Activated CD4-positive, alpha-beta T cell treated with anti-CD3 and anti-CD28 coated beads for 24 hours (primary cell): Measurements from ENCODE around the gene UGP2.
"Not testable (repeated sequence)": the region's sequence is repeated elsewhere in the genome, so short reads cannot be mapped to it uniquely, and the experiment has no call there.

Experiments
- DNase-seq, 2 donors: peaks; one replicate each; pipeline ENCODE4 v3.0.0-alpha.2; 2020; ENCODE audit warnings: low read depth in 2 of 2

The UGP2 gene

GRCh38 chr2:63841254-63842022 lies at the start of gene UGP2:
Gene UGP2, plus strand, starts transcription at chr2:63841896. Its CDS starts 290 bp downstream, at chr2:63842186.
- peak; percentile 56 to 76 for DNase-seq

- no peak for DNase-seq
Observed at GRCh38 chr2:63792530-63792929, 49.2 kb upstream of the UGP2 start.

- DNase-seq, result no peak
Observed at GRCh38 chr2:63796366-63796765, 45.3 kb upstream of the UGP2 start.

DNA sequence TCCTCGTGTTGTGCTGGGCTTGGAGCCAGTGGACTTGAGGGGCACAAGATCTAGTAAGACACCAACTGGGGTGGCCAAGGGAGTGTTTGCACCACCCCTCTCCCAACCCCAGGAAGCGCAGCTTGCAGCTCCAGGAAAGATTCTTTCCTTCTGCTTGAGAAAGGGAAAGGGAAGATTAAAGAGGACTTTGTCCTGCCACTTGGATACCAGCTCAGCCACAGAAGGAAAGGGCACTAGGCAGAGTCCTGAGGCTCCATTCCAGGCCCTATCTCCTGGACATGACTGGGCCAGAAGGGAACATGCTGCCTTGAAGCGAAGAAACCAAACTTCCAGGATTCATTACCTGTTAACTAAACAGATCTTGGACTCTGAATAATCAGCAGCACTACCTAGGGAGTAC lies 44.9 kb upstream of the UGP2 start:
- DNase-seq, result no peak

GRCh38 chr2:63801455-63801854 lies 40.2 kb upstream of the UGP2 start:
- no peak for DNase-seq

DNA sequence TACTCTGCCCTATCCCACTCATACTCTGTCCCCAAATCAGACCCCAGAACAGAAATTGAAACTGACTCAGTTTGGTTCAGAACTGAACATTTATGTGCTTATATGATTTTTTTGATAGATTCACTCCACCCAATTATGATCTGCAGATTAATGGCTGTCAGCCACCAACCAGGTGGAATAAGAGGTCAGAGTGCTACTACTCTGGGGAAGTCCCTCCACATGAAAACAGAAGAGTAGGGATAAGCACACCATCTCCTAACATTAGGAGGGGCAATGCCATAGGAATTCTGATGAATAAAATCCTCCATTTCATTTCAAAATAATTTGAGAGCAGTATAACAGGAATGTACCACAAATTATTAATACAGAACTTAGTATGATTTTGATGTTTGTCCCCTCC lies 36.3 kb upstream of the UGP2 start:
- DNase-seq, result no peak

DNA sequence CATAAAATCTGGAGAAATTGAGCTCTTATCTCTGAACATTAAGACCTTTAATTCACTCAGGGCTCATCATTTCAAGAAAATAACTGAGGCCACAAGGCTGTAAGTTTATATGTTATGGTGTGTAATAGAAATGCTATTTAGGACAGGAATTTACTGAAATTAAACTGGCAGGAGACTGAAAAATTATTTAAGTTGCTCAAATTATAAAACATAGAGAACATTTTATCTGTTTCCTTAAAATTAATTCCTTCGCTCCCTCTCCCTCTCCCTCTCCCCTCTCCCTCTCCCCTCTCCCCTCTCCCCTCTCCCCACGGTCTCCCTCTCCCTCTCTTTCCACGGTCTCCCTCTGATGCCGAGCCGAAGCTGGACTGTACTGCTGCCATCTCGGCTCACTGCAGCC lies 33.7 kb upstream of the UGP2 start:
- DNase-seq, result not testable (repeated sequence)

DNA sequence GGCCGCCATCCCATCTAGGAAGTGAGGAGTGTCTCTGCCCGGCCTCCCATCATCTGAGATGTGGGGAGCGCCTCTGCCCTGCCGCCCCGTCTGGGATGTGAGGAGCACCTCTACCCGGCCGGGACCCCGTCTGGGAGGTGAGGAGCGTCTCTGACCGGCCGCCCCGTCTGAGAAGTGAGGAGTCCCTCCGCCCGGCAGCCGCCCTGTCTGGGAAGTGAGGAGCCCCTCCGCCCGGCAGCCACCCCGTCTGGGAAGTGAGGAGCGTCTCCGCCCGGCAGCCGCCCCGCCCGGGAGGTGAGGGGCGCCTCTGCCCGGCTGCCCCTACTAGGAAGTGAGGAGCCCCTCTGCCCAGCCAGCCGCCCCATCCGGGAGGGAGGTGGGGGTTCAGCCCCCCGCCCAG lies 32.8 kb upstream of the UGP2 start:
- not testable (repeated sequence) for DNase-seq

DNA sequence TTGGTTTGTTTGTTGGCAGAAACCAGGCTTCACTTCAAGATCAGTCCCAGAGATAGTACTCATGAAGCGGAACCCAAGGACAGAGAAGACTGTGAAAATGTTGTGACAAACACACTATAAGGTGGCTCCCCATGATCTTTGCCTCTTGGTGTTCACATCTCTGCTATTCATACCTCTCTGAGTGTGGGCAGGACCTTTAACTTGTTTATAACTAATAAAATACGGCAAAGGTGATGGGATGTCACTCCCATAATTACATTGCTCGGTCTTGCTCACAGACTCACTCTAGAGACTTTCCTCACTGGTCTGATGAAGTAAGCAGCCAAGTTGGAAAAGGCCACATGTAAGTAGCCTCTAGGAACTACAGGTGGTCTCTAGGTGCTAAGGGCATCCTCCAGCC lies 30.6 kb upstream of the UGP2 start:
- DNase-seq, result no peak

- not testable (repeated sequence) for DNase-seq
Observed at GRCh38 chr2:63811870-63812269, 29.8 kb upstream of the UGP2 start.

GRCh38 chr2:63814114-63814513 lies 27.6 kb upstream of the UGP2 start:
- no peak for DNase-seq

DNA sequence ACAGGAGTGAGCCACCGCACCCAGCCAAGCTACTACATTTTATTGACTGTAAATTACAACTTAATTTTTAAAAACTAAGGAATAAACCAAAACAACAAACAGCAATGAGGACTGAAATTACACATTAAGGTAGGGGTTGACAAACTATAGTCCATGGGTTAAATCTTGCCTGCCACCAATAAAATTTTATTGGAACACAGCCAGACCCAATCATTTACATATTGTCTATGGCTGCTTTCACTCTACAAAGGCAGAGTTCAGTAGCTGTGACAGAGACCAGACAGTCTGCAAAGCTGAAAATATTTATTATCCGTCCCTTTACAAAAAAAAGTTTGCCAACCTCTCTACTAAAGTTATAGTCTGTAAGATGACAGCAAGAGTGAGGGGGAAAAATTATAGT lies 24.3 kb upstream of the UGP2 start:
- DNase-seq, result no peak

DNA sequence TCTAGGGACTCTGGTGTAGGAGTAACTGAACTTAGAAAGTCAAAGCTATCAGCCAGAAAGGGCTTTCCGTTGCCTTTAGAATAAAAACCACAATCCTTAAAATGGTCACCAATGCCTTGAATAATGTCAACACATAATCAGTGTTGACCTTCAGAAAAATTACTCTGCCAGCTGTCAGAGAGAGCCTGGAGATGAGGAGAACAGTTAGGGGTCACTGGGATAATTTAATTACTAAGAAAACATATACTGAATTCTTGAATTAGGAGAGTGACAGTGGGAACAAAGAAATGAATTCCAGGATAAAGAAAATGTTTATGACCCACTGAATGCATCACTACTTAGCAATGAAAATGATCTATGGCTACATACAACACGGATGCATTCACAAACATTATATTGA lies 23.4 kb upstream of the UGP2 start:
- no peak for DNase-seq

GRCh38 chr2:63819256-63819655 lies 22.4 kb upstream of the UGP2 start:
- no peak for DNase-seq

DNA sequence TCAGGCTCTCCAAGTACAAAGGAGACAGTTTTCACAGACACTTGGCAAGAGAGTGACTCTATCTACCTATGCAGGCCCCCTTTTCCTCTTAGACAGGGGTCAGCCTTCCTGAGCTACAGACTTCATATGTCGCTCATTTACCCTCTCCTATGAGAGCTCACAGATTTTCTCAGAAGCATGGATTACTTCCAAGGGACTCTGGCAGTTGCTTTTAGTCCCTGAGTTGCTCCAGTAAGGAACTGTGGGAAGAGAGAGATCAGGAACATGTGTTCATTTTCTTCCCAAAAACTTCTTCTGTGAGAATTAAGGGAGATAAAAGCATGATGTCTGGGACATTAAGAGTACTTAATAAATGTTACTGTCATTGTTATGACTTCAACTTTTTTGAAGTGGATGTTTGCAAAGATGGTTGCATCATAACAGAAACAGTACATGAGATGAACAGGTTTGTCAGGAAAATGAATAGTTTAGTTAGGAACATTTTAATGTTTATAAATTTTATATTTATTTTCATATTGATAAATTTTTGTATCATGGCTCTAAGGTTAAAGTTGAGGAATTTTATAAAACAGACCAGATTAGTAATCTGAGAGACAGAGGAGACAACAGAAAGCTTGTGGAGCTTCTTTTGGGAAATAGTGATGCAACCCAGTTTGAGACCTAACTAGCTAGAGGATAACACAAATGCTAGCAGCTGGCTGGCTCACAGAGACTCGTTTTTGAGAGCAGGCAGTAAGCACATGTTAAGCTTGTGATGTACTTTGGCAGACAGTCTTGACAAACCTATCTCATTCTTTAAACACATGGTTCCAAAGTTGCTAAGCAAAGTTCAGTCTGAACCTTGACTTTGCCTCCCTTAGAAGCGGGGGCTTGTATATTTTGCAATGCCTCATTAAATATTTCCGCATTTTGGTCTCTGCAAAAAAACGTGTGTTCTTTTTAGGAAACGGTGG lies 21.7 kb upstream of the UGP2 start:
- DNase-seq, result no peak

DNA sequence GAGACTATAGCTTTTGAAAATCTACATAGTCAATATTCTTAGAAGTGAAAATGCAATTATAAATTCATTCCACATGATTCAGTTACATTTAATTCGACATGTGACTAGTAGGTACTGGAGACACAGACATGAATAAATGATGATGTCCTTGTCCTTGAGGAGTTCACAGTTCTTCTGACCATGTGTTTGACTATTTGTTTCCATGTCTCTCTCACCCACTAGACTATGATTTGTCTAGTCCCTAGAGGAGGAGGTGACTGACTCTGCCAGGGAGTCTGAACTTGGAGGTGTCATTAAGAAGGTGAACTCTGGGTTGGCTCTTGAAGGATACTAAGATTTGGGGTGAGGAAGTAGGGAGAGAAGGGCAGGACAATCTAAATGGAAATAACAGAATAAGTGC lies 20.7 kb upstream of the UGP2 start:
- DNase-seq, result no peak

DNA sequence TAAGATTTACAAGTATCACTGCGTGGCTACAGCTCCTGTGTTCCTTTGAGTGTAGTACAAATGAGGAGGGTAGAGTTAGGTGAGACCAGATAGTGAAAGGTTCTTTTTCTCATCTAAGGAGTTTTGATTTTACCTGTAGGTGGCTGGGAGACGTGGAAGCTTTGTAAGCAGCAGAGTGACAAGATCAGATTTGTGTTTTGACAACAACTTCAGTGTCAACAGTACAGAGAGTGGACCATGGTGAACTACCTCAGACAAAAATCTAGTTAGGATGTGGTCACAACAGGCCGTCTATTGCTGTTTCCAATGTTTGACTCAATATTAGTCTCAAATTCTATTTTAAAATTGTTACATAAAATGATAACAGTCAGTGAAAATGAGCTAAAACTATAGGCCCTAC lies 20.3 kb upstream of the UGP2 start:
- DNase-seq, result no peak

GRCh38 chr2:63822478-63822877 lies 19.2 kb upstream of the UGP2 start:
- no peak for DNase-seq

- no peak for DNase-seq
Observed at GRCh38 chr2:63827749-63828148, 13.9 kb upstream of the UGP2 start.

- no peak for DNase-seq
Observed at GRCh38 chr2:63831176-63831575, 10.5 kb upstream of the UGP2 start.

DNA sequence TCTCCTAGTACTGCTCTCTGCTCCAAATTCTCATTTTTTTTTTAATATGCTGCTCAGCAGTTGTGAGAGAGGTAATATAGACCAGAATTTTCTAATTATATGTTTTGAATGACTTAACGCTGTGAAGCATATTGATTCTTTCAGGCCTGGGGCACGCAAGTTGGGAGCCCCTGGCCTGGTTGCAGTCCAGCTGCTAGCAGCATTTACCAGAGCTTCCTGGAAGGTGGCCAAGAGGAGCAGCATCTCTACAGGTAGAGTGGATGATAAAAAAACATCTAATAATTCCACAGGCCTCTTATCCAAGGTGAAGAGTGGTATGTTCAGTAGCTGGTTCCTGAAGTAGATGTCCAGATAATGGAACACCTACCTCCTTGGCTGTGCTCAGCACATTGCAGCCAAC lies 7.3 kb upstream of the UGP2 start:
- no peak for DNase-seq

DNA sequence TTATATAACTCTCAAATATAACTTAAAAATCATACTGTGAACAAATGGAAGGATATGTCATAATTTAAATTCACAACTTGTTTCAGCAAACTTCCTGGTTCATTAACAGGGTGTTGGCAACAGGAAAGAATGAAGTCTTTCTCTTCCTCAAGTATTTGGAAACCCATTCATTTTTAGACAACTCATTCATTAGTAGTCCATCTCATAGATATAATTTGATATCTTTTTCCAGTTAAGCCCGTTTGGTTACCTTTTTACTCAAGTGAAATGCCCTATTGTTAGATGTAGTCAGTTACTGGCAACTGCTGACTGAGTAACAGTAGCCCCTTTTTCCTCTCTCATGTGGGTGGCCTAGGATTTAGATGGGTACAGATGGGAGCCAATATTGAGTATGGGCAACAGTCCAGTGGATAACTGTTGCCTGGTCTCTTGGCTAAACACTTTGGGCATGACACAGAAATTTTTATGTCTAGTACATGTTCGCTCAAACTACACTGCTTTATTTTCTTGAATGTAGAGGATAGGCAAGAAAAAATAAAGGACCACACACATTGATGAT lies 4.6 kb upstream of the UGP2 start:
- DNase-seq, result no peak
